CD4-positive, alpha-beta T cell (primary cell): Measurements from ENCODE around the gene SCFD2. TPM values are rescaled to one million over a fixed set of nuclear protein-coding genes. Genes with fewer than 3 reads are reported as not detected.

Experiments used
- ATAC-seq: fragments of 200-7000 bp; cut with Tn5 transposase; one replicate; pipeline ENCODE4 v1.10.0; 2022; ENCODE audit warnings: mild to moderate bottlenecking; ENCODE audit not compliant: poor library complexity
- CTCF ChIA-PET: fragments of 350-600 bp; sonication (Branson Sonifier 250); formaldehyde crosslinking; loops from one replicate; lab custom pipeline; 2021; ENCODE audit warnings: antibody characterized with exemption, inconsistent platforms; lab: Charles Lee
- POLR2A ChIA-PET: fragments of 350-600 bp; sonication (Branson Sonifier 250); formaldehyde crosslinking; loops from one replicate; lab custom pipeline; 2021; ENCODE audit warnings: antibody characterized with exemption, inconsistent platforms; lab: Charles Lee
- DNase-seq, 14 experiments: peaks; one replicate each; pipeline ENCODE4 v3.0.0-alpha.2; 2013 to 2020; ENCODE audit warnings: mixed read lengths in 2 of 14
- H3K27ac ChIP-seq, 2 donors: one replicate each; pipeline versions ENCODE4 v1.5.1 to v1.7.0; 2013; ENCODE audit warnings: low read length in 2 of 2, low read depth in 1 of 2, mild to moderate bottlenecking in 1 of 2
- H3K27me3 ChIP-seq, 2 experiments: 1 replicate in 1 of 2; 2 replicates in 1 of 2; pipeline versions ENCODE4 v1.6.1 to v1.7.0; 2013; ENCODE audit warnings: low read length in 2 of 2, control low read depth in 1 of 2, mild to moderate bottlenecking in 1 of 2, moderate library complexity in 1 of 2; ENCODE audit not compliant: insufficient read depth in 2 of 2, control insufficient read depth in 1 of 2
- H3K36me3 ChIP-seq: one replicate; pipeline ENCODE4 v1.6.1; 2013; ENCODE audit warnings: low read length, control low read depth; ENCODE audit not compliant: insufficient read depth
- H3K4me1 ChIP-seq: one replicate; pipeline ENCODE4 v1.6.1; 2013; ENCODE audit warnings: low read length, control low read depth; ENCODE audit not compliant: insufficient read depth
- H3K4me3 ChIP-seq: one replicate; pipeline ENCODE4 v1.5.1; 2013; ENCODE audit warnings: mild to moderate bottlenecking, low read length, moderate library complexity
- H3K9me3 ChIP-seq, 2 experiments: 1 replicate in 1 of 2; 2 replicates in 1 of 2; pipeline versions ENCODE4 v1.6.1 to v1.7.0; 2013; ENCODE audit warnings: low read length in 2 of 2, mild to moderate bottlenecking in 2 of 2, control low read depth in 1 of 2, moderate library complexity in 1 of 2; ENCODE audit not compliant: control insufficient read depth in 1 of 2, insufficient read depth in 1 of 2
- H3K27ac Mint-ChIP-seq: one replicate; pipeline ENCODE4 v1.8.0; 2020; ENCODE audit warnings: mixed read lengths
- H3K27me3 Mint-ChIP-seq: one replicate; pipeline ENCODE4 v1.8.0; 2021; ENCODE audit warnings: mixed read lengths
- H3K36me3 Mint-ChIP-seq: one replicate; pipeline ENCODE4 v1.8.0; 2021; ENCODE audit warnings: low read depth, mixed read lengths
- H3K4me1 Mint-ChIP-seq: one replicate; pipeline ENCODE4 v1.8.0; 2021; ENCODE audit warnings: low read depth, mixed read lengths
- H3K4me3 Mint-ChIP-seq: one replicate; pipeline ENCODE4 v1.8.0; 2020; ENCODE audit warnings: mild to moderate bottlenecking, mixed read lengths
- H3K9me3 Mint-ChIP-seq: one replicate; pipeline ENCODE4 v1.8.0; 2020; ENCODE audit warnings: mixed read lengths
- CTCF ChIP-seq: fragments of 200-600 bp; IDR thresholded peaks from one replicate; pipeline ENCODE4 v1.8.0; 2022; ENCODE audit warnings: antibody characterized with exemption, mild to moderate bottlenecking
- intact Hi-C, 2 experiments: fragments of 100-400 bp; cut with DNase I in 1 of 2; cut with micrococcal nuclease in 1 of 2; formaldehyde crosslinking; loops; one replicate each; pipeline versions ENCODE4 v1.15.1 to v1.9.0; 2023 to 2025; cut with DNase I, micrococcal nuclease
- total RNA-seq, 174 experiments: library from RNA in 2 of 174; stranded (reverse) in 2 of 174; gene quantifications; one replicate each; pipeline ENCODE4 v1.2.3 and lab custom pipeline; 2021 to 2026

The SCFD2 gene
- total RNA-seq, 2 experiments from 2014 or later: 15.4 to 17.6 TPM

- Mint-ChIP-seq H3K4me3 (no peak overlapping the region), H3K4me1 (no peaks in the 10 kb centered on the region), H3K27me3 (no peaks in the 10 kb centered on the region), H3K9me3 (peaks cover 2% of the 10 kb centered on the region), H3K36me3 (peaks cover 48% of the 10 kb centered on the region), H3K27ac (no peak overlapping the region)
- no peak for DNase-seq
- H3K4me1 ChIP-seq: no peaks in the 10 kb centered on the region
- no peak overlapping the region for H3K27ac ChIP-seq
- ATAC-seq: no peak
- H3K27me3 ChIP-seq: no peaks in the 10 kb centered on the region
- no peak overlapping the region for H3K4me3 ChIP-seq
- TF ChIP-seq CTCF: no peak
- peaks cover 0 to 4% of the 10 kb centered on the region in 2 experiments for H3K9me3 ChIP-seq
- CTCF ChIA-PET: no interaction called here
- POLR2A ChIA-PET: no interaction called here
- no peaks in the 10 kb centered on the region for H3K36me3 ChIP-seq
- intact Hi-C loops: no loop called here
These were observed 480.9 kb downstream of the SCFD2 start for GRCh38 chr4:52884994-52885393.

GRCh38 chr4:52883707-52884669 lies 481.9 kb downstream of the SCFD2 start:
- H3K9me3 Mint-ChIP-seq: peaks cover 2% of the 10 kb centered on the region
- Histone ChIP-seq H3K9me3 (peaks cover 0 to 4% of the 10 kb centered on the region in 2 experiments), H3K36me3 (no peaks in the 10 kb centered on the region), H3K27ac (no peak overlapping the region), H3K27me3 (no peaks in the 10 kb centered on the region), H3K4me1 (no peaks in the 10 kb centered on the region), H3K4me3 (no peak overlapping the region)
- no peaks in the 10 kb centered on the region for H3K4me1 Mint-ChIP-seq
- DNase-seq (no peak), ATAC-seq (no peak)
- ChIA-PET CTCF (no interaction called here), POLR2A (interaction anchor here (0.5 kb wide), 1 partner anchor 833 kb away, joined by 3 read pairs; no protein-coding TSS in a partner anchor)
- peaks cover 47% of the 10 kb centered on the region for H3K36me3 Mint-ChIP-seq
- TF ChIP-seq CTCF: no peak
- no peaks in the 10 kb centered on the region for H3K27me3 Mint-ChIP-seq
- no peak overlapping the region for H3K4me3 Mint-ChIP-seq
- intact Hi-C loops: no loop called here
- H3K27ac Mint-ChIP-seq: no peak overlapping the region

- Mint-ChIP-seq H3K9me3 (no peaks in the 10 kb centered on the region), H3K27me3 (no peaks in the 10 kb centered on the region), H3K4me3 (no peak overlapping the region), H3K4me1 (peaks cover 2% of the 10 kb centered on the region), H3K27ac (no peak overlapping the region), H3K36me3 (peaks cover 39% of the 10 kb centered on the region)
- ChIA-PET CTCF (no interaction called here), POLR2A (no interaction called here)
- intact Hi-C loops: no loop called here
- no peaks in the 10 kb centered on the region for H3K36me3 ChIP-seq
- H3K27ac ChIP-seq: no peak overlapping the region
- H3K9me3 ChIP-seq: peaks cover 0 to 4% of the 10 kb centered on the region in 2 experiments
- H3K4me1 ChIP-seq: no peaks in the 10 kb centered on the region
- no peak for DNase-seq
- ATAC-seq: no peak
- H3K4me3 ChIP-seq: no peak overlapping the region
- H3K27me3 ChIP-seq: no peaks in the 10 kb centered on the region
- no peak for TF ChIP-seq CTCF
These were observed 482.7 kb downstream of the SCFD2 start for GRCh38 chr4:52883183-52883621.
